Peyer's patch (tissue), 4 donors: ENCODE measurements around the gene KCNJ3.

ENCODE experiments used
- CTCF ChIP-seq, 6 experiments: fragments of 450-650 bp in 4 of 6; fragments of 200-600 bp in 2 of 6; sonication (generic) in 1 of 6; IDR thresholded peaks; one replicate each; pipeline ENCODE4 v1.5.1; 2017 to 2019; ENCODE audit warnings: antibody characterized with exemption in 6 of 6, mild to moderate bottlenecking in 3 of 6, moderate library complexity in 1 of 6
- POLR2A ChIP-seq, 2 donors: fragments of 450-650 bp; IDR thresholded peaks; one replicate each; pipeline ENCODE4 v1.5.1; 2017; ENCODE audit warnings: antibody characterized with exemption in 2 of 2, mild to moderate bottlenecking in 2 of 2, moderate library complexity in 2 of 2

GRCh38 chr2:154696369-154696768 is 2.1 kb upstream of the KCNJ3 start:
- TF ChIP-seq CTCF (IDR thresholded peaks at IDR 0.05) (no peak), POLR2A (IDR thresholded peaks at IDR 0.05) (no peak)
